Erythroblast (primary cell): ENCODE data around the gene LINGO1.

Experiments used
- DNase-seq, 2 experiments: peaks; one replicate each; lab custom pipeline; 2025; lab: John Stamatoyannopoulos, UW
- GATA1 ChIP-seq: IDR thresholded peaks from 2 replicates; pipeline ENCODE4 v1.6.1; 2011; ENCODE audit warnings: low read depth, mild to moderate bottlenecking, control low read depth, low read length, moderate library complexity
- POLR2A ChIP-seq: IDR thresholded peaks from 2 replicates; pipeline ENCODE4 v1.6.1; 2011; ENCODE audit warnings: mild to moderate bottlenecking, low read length

LINGO1 gene

DNA sequence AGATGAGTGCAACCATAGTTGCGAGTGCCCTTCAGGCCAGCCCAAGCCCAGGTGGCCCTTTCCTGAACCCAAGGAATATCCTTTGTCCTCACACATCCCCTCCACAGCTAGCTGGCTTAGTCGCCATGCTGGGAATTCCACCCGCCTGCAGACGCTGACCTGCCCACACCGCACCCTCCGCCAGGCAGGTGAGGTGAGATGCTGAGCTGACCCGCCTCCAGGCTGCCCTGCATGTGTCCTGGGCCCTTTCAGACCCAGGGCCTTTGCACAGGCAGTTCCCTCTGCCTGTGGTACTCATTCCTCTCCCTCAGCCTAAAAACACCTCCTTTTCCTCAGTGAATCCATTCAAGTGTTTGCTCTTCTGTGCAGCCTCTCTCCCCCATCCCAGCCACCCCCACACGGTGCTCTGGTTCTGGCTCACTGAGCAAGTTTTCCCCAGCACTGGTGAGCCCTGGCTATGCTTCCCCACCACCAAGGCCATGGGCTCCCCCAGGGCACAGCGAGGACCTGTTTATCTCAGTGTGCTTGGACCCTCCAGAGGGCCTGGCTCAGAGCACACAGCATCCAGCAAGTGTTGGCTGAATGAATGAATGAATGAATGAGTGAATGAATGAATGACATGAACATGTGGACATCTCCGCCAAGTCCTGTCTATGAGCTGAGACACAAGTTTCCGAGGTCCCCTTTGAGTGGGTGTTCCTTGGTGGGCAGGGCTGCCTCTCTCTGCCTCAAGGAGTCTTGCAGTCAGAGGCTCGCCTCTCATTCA, 33.0 kb upstream of the LINGO1 start:
- TF ChIP-seq GATA1: no peak
- TF ChIP-seq POLR2A: no peak
- no peak for DNase-seq

DNA sequence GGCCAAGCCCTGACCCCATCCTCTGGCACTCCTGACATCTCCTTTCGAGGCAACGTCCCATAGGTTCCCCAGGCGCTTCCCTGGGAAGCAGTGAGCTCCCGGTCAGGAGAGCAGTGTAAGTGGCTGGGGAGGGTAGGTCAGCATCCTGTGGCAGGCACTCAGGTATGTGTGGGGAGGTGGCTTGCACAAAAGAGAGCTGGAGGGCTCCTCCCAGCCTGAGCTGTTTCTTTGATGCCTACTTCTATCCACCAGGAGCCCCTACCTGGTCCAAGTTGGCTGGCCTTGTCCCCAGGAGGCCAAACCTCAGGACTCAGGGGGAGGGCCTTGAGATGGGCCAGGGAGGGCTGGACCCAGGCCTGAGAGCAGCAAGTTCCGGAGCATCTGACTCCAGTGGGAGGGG, 31.7 kb upstream of the LINGO1 start:
- DNase-seq: no peak
- TF ChIP-seq GATA1 (no peak), POLR2A (no peak)

DNA sequence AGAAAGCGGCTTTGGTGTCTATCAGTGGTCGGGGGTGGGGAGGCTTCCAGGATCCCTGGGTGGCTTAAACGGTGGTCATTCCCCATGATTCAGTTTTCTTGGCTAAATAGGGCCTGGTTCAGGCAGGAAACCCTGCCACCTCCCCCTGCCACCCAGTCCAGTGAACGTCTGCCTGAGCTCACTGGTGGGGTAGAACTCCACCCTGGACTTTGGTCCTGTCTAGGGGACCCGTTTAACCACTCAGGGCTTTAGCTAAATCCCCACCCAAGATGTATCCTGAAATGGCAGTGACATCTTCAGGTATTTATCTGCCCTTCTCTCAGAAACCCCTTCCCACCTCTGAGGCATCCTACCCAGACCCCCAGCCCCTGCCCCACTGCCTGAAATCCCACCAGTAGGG, 30.5 kb upstream of the LINGO1 start:
- TF ChIP-seq POLR2A: no peak
- no peak for TF ChIP-seq GATA1
- DNase-seq: no peak

DNA sequence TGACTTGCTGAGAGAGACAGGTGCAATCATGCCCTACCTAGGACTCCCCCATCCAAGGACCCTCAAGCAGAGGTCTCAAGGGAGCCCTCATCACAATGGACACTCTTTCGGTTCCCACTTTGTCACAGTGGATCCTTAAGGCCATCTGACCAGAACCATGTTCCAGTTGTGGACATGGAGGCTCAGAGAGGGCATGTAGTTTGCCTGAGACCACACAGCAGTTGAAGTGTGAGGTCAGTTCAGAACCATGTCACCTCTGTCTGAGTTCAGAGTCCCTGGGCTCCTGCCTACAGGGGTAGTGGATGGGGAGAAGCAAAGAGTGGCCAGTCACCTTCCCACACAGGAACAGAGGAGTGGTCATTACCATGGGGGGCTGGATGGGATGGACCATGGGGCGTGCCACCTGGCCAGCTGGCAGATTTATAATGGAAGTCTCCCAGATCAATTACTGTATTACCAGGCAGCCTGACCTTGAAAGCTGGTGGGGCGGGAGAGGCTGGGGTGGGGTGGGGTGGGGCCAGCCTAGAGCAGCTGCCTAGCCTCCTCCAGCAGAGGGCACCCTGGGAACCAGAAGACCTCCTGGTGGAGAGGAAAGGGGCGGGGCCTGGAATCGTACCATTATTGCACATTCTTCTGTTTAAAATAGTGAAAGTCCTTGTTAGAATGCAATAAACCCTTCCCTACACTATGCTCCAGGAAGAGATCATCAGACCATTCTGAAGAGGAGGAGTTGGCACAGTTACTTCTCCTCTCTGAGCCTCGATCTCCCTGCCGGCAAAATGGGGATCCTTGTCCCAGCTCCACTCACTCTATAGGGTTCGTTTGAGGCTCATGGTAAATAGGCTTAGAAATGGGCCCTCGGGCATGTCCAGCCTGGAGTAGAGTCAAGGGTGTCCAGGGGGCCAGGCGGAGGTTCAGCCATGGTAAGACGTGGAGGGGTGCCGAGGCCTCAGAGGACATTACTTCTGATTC, 26.9 kb upstream of the LINGO1 start:
- peak; percentile 62 to 70 for DNase-seq
- TF ChIP-seq POLR2A: no peak
- TF ChIP-seq GATA1: no peak

DNA sequence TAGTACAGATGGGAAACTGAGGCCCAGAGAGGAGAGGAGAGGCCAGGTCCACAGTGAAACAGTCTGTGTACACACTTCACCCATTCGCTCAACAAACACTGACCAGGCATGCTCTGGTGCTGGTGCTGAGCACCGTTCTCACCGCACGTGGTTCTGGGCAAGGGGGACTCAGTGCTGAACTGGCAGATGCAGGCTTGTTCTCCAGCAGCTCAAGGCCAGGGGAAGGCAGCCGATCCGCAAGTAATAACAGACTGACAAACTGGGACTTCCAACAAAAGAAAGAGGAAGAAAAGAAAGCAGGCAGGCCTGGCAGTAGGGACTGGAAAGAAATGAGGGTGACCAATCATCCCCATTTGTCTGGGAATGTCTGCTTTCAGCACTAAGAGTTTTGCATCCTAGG, 25.6 kb upstream of the LINGO1 start:
- DNase-seq: no peak
- TF ChIP-seq GATA1 (no peak), POLR2A (no peak)

DNA sequence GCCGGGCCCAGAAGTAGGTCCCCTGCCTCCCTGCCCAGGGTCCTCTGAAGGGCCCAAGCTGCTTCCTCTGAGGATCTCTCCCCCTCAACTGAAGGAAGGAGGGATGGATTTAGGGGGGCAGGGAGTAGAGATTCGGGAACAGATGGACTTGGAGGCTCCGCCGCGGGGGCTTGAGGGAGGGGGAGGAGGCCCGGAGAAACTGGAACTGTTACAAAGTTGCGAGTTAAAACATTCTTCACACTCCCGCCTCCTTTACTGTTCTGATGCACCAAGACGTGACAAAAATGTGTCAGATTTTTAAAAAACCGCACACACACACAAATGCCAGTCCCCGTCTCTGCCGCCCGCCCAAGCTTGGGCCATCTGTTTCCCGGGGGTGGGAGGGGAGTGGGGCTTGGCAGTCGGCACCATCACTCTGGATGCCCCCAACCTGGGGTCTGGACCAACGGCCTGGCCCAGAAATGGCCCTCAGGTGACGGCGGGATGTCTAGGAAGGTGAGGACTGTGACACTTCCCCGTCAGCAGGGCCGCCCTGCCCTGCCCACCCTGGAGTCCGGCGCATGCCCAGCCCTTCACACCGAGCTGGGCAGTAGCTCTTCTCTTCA, 25.0 kb upstream of the LINGO1 start:
- DNase-seq: no peak
- TF ChIP-seq POLR2A (no peak), GATA1 (no peak)

DNA sequence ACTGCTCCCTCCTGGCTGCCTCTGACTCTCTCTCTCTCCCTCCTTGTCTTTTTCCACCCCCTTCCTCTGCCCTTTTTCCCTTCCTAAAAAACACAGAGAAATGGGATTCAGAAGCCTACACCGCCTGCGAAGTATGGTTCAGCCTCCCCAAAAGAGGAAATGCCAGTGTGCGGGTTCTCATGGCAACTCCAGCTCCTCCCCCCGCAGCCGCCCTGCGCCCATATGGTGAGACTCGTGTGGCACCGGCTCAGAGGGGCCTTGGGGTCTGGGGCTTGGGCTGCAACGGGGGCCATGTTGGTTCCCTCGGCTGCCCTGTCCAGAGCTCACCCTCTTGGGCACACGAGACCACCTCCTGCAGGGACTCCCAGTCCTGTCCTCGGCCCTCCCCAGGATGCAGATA, 23.6 kb upstream of the LINGO1 start:
- TF ChIP-seq POLR2A (no peak), GATA1 (no peak)

DNA sequence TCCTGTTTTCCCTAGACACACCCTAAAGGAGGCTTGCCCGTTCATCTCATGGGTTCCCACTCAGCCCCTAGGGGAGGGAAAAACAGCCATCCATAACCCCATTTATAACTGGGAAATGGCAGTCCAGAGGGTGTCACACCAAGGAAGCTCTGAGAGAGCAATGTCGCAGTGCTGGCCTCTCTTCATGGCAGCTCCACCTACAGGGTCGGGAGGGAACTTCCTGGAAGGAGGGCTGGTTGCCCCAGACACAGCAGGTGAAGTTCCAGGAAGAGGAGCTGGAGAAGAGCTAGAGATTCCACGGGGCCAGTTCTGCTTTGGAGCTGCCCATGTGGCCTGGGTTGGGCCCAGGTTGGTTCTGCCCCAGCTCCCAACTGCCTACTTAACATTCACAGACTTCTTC, 22.3 kb upstream of the LINGO1 start:
- TF ChIP-seq POLR2A: no peak
- no peak for TF ChIP-seq GATA1
- DNase-seq: peak in 1 of 2 experiments; percentile 3

More for the DNA sequence above, 23.6 kb upstream of the LINGO1 start:
- DNase-seq: no peak

DNA sequence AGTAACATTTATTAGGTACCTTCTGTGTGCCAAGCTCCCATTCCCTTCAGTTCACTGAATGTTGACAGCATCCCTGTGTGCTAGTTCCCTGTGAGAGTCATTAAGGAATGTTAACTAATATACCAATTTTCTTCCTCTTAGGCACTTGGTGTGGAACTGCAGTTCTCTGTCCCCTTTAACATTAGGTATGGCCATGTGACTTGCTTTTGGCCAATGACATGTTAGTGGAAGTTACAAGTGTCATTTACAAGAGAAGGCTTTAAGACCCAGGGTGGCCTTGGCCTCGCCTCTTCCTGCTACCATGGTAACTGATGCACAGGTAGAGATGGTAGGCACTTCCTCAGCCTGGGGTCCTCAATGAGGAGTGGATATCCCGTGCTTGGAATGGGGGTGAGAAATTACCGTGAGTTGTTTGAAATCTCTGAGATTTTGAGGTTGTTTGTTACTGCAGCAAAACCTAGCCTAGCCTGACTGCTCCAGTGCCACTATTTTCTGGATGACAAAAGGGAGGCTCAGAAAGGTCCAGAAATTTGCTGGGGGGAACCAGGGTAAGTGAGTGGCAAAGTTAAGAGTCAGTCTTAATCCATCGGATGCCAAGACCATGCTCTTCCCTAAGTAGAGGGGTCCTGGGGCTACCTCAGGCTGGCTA, 21.2 kb upstream of the LINGO1 start:
- no peak for DNase-seq
- TF ChIP-seq POLR2A (no peak), GATA1 (no peak)

DNA sequence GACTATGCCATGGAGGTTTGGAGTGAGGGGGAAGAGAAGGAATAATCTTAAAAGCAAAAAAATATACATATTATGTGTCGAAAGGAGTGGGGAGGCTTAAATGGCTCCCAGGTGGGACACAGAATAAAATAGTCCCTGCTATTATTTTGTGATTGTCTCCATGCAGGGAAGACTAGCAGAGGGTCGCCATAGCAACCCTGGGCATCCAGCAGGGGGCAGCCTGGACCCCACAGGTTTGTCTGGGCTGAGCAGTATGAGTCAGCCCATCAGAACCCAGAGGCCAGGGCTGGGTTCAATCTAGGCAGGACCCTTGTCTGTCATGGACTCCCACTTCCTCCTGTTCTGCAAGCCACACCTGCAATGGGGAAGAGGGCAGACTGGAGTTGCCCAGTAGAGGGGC, 17.6 kb upstream of the LINGO1 start:
- TF ChIP-seq GATA1 (no peak), POLR2A (no peak)
- peak; percentile 22 to 37 for DNase-seq

DNA sequence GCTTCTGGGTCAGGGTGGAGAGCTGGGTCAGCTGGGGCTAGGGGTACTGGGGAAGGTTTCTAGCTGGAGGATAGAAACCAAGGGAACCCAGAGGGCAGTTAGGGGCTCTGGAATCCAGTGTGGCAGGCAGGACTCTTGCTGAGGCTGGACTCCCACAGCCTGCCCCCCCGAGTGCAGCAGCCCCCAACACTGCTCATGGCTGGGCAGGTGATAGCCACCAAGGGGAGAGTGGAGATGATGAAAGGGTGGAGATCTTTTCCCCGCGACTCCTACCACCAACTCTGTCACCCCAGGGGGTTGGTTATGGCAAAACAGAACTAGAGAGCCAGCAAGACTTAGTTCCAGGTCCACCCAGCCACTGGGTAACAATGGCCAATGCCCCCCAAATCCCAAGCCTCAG, 16.9 kb upstream of the LINGO1 start:
- no peak for TF ChIP-seq GATA1
- TF ChIP-seq POLR2A: no peak
- DNase-seq: no peak

DNA sequence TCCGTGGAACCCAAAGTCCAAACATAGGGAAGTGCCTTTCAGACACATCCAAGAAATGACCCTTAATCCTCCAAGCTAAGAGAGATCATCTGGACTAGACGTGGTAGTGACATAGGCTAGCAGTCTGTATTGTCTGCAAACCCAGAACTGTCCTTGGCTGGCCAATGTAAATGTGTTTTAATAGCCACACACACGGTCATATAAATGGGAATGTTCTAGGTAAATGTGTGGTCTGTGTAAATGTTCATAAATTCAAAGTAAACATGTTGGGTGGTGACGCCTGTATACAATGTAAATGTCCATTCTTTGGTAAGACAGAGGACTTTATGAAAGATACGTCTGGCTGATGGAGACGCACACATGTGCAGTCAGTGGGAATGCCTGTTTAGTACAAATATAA, 16.3 kb upstream of the LINGO1 start:
- DNase-seq: no peak
- no peak for TF ChIP-seq GATA1
- TF ChIP-seq POLR2A: no peak

DNA sequence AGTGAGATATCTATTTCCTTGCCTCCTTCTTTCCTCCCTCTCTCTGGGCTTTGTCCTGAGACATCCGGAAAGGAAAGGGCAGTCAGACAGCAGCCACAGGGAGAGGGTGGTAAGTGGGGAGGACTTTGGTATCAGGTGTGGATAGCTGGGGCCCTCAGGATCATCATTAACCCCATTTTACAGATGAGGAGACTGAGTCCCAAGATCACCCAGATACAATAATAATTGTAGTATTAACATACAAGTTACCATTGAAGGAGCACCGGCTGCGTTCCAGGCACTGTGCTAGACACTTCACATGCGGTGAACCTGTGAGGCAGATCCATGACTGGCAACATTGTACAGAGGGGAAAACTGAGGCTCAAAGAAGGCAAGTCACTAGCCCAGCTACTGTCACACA, 15.2 kb upstream of the LINGO1 start:
- no peak for TF ChIP-seq GATA1
- no peak for TF ChIP-seq POLR2A
- no peak for DNase-seq

DNA sequence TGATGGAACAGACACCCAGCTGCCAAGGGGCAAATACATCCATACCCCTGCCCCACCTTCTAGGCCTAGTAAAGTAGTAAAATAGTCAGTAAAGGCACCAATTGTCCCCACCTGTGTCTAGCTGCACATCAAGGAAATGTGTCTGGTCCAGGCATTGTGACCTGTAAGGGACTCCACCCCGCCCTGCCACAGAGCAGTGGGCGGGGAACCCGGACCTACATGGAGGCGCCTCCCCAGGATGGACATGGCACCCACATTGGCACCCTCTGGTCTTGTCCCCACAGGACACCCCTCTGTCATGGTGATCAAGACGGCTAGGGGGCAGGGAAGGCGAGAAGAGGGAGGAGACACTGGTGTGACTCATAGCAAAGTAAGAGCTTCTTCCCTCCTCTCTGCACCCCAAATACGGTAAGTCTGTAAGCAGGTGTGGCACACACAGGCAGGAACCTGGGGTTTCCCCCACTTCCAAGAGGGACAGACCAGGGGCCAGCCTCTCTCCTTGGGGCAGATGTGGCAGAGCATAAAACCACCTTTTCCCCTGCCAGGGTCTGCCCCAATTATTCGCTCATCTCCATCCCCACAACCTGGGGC, 13.5 kb upstream of the LINGO1 start:
- TF ChIP-seq POLR2A (no peak), GATA1 (no peak)
- no peak for DNase-seq
